Esophagus muscularis mucosa (tissue), 4 donors: ENCODE measurements around the gene MAPKAP1.

Source experiments
- CTCF ChIP-seq, 3 experiments: fragments of 200-600 bp in 2 of 3; fragments of 450-650 bp in 1 of 3; sonication (generic) in 2 of 3; IDR thresholded peaks; one replicate each; pipeline ENCODE4 v1.5.1; 2017 to 2019; ENCODE audit warnings: antibody characterized with exemption in 3 of 3, mild to moderate bottlenecking in 2 of 3, moderate library complexity in 1 of 3
- EP300 ChIP-seq: sonication (generic); formaldehyde crosslinking; IDR thresholded peaks from one replicate; pipeline ENCODE4 v1.6.1; 2017; ENCODE audit warnings: antibody characterized with exemption
- POLR2A ChIP-seq: fragments of 450-650 bp; IDR thresholded peaks from one replicate; pipeline ENCODE4 v1.6.1; 2017; ENCODE audit warnings: antibody characterized with exemption, moderate library complexity, mild to moderate bottlenecking, low read depth
- POLR2AphosphoS5 ChIP-seq, 2 donors: sonication (generic); formaldehyde crosslinking; IDR thresholded peaks; one replicate each; pipeline ENCODE4 v1.6.1; 2017; ENCODE audit warnings: antibody characterized with exemption in 2 of 2

GRCh38 chr9:125497906-125498305, 209.1 kb downstream of the MAPKAP1 start:
- no peak for TF ChIP-seq CTCF (IDR thresholded peaks at IDR 0.05)
- TF ChIP-seq EP300, result no peak
- TF ChIP-seq POLR2AphosphoS5 (IDR thresholded peaks at IDR 0.05), result no peak
- no peak for TF ChIP-seq POLR2A
